Mesenchymal stem cell (in vitro differentiated cells and primary cell): Measurements from ENCODE around the gene NUP160.
"Not testable (repeated sequence)": the region's sequence is repeated elsewhere in the genome, so short reads cannot be mapped to it uniquely, and the experiment has no call there.

Experiments used
- DNase-seq: peaks from one replicate; pipeline ENCODE4 v3.0.0-alpha.2; 2013
- H2AFZ ChIP-seq: one replicate; pipeline ENCODE4 v1.6.1; 2013; ENCODE audit warnings: low read depth, mild to moderate bottlenecking, control low read depth, inconsistent platforms, low read length, moderate library complexity
- H2AK5ac ChIP-seq: 2 replicates; pipeline ENCODE4 v1.6.1; 2013; ENCODE audit warnings: low read length, moderate library complexity, mild to moderate bottlenecking, inconsistent platforms; ENCODE audit not compliant: severe bottlenecking
- H2BK120ac ChIP-seq: one replicate; pipeline ENCODE4 v1.6.1; 2013; ENCODE audit warnings: low read depth, mild to moderate bottlenecking, inconsistent platforms, low read length, moderate library complexity
- H2BK12ac ChIP-seq, 2 experiments: one replicate each; pipeline ENCODE4 v1.6.1; 2013; ENCODE audit warnings: inconsistent platforms in 2 of 2, low read length in 2 of 2, mild to moderate bottlenecking in 2 of 2, moderate library complexity in 2 of 2, control low read depth in 1 of 2
- H2BK15ac ChIP-seq: one replicate; pipeline ENCODE4 v1.6.1; 2013; ENCODE audit warnings: mild to moderate bottlenecking, low read depth, inconsistent platforms; ENCODE audit not compliant: poor library complexity, severe bottlenecking
- H2BK5ac ChIP-seq: 2 replicates; pipeline ENCODE4 v1.6.1; 2013; ENCODE audit warnings: low read depth, mild to moderate bottlenecking, low read length, control low read depth, inconsistent platforms; ENCODE audit not compliant: poor library complexity, severe bottlenecking
- H3K14ac ChIP-seq, 2 experiments: one replicate each; pipeline ENCODE4 v1.6.1; 2013; ENCODE audit warnings: inconsistent platforms in 2 of 2, low read length in 2 of 2, control low read depth in 1 of 2, mild to moderate bottlenecking in 1 of 2, moderate library complexity in 1 of 2
- H3K18ac ChIP-seq, 2 experiments: one replicate each; pipeline ENCODE4 v1.6.1; 2013; ENCODE audit warnings: inconsistent platforms in 2 of 2, low read length in 2 of 2, control low read depth in 1 of 2, low read depth in 1 of 2, mild to moderate bottlenecking in 1 of 2
- H3K23ac ChIP-seq, 2 experiments: one replicate each; pipeline ENCODE4 v1.6.1; 2013; ENCODE audit warnings: inconsistent platforms in 2 of 2, low read length in 2 of 2, mild to moderate bottlenecking in 2 of 2, moderate library complexity in 2 of 2, control low read depth in 1 of 2
- H3K27ac ChIP-seq: 2 replicates; pipeline ENCODE4 v1.5.1; 2013; ENCODE audit warnings: mild to moderate bottlenecking, moderate library complexity, low read length, control low read depth, inconsistent platforms; ENCODE audit not compliant: poor library complexity, severe bottlenecking
- H3K27me3 ChIP-seq, 2 experiments: 2 replicates each; pipeline versions ENCODE4 v1.6.1 to v1.7.0; 2013; ENCODE audit warnings: low read length in 2 of 2, mild to moderate bottlenecking in 2 of 2, moderate library complexity in 2 of 2, control low read depth in 1 of 2, inconsistent platforms in 1 of 2; ENCODE audit not compliant: control insufficient read depth in 1 of 2, insufficient read depth in 1 of 2
- H3K36me3 ChIP-seq, 2 experiments: 2 replicates each; pipeline versions ENCODE4 v1.6.1 to v1.7.0; 2013; ENCODE audit warnings: low read length in 2 of 2, control low read depth in 1 of 2, inconsistent platforms in 1 of 2, low read depth in 1 of 2, mild to moderate bottlenecking in 1 of 2; ENCODE audit not compliant: insufficient read depth in 2 of 2, control insufficient read depth in 1 of 2
- H3K4ac ChIP-seq, 2 experiments: one replicate each; pipeline ENCODE4 v1.6.1; 2013; ENCODE audit warnings: inconsistent platforms in 2 of 2, low read length in 2 of 2, mild to moderate bottlenecking in 2 of 2, moderate library complexity in 2 of 2, control low read depth in 1 of 2, low read depth in 1 of 2
- H3K4me1 ChIP-seq: 2 replicates; pipeline ENCODE4 v1.6.1; 2013; ENCODE audit warnings: low read depth, low read length, control low read depth; ENCODE audit not compliant: control insufficient read depth, insufficient read depth
- H3K4me2 ChIP-seq: 2 replicates; pipeline ENCODE4 v1.6.1; 2013; ENCODE audit warnings: low read length, mild to moderate bottlenecking, inconsistent platforms; ENCODE audit not compliant: poor library complexity, severe bottlenecking
- H3K4me3 ChIP-seq, 2 experiments: 2 replicates each; pipeline versions ENCODE4 v1.5.1 to v1.7.0; 2013; ENCODE audit warnings: low read length in 2 of 2, mild to moderate bottlenecking in 2 of 2, control low read depth in 1 of 2, low read depth in 1 of 2; ENCODE audit not compliant: insufficient read depth in 1 of 2
- H3K79me1 ChIP-seq: replicated peaks from 2 replicates; pipeline ENCODE4 v1.6.1; 2013; ENCODE audit warnings: mild to moderate bottlenecking, control low read depth, low read length, inconsistent platforms; ENCODE audit not compliant: poor library complexity, severe bottlenecking
- H3K9ac ChIP-seq: 2 replicates; pipeline ENCODE4 v1.7.0; 2013; ENCODE audit warnings: mild to moderate bottlenecking, low read length, moderate library complexity
- H3K9me3 ChIP-seq: 2 replicates; pipeline ENCODE4 v1.7.0; 2013; ENCODE audit warnings: mild to moderate bottlenecking, low read length; ENCODE audit not compliant: control insufficient read depth
- H4K8ac ChIP-seq: one replicate; pipeline ENCODE4 v1.6.1; 2013; ENCODE audit warnings: inconsistent platforms, mild to moderate bottlenecking, low read length, moderate library complexity
- H4K91ac ChIP-seq: one replicate; pipeline ENCODE4 v1.6.1; 2013; ENCODE audit warnings: mild to moderate bottlenecking, low read length, inconsistent platforms
- WGBS: methylation state at CpG from one replicate; pipeline ENCODE4 v1.1.7; 2013; ENCODE audit warnings: mixed read lengths; 5-methylcytosine and 5-hydroxymethylcytosine counted together

The NUP160 gene

DNA sequence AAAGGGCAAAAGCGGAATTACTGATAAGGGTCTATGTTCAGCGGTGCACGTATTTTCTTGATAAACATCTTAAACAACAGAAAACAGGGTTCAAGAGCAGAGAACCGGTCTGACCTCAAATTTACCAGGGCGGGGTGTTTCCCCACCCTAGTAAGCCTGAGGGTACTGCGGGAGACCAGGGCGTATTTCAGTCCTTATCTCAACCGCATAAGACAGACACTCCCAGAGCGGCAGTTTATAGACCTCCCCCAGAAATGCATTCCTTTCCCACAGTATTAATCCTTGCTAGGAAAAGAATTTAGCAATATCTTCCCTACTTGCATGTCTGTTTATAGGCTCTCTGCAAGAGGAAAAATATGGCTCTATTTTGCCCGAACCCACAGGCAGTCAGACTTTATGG, 27.7 kb upstream of the NUP160 start:
- H3K79me1 ChIP-seq, H3K27me3 ChIP-seq, H3K14ac ChIP-seq, H3K27ac ChIP-seq, H3K4me3 ChIP-seq, H2BK15ac ChIP-seq, H2AK5ac ChIP-seq, H4K8ac ChIP-seq, H2BK120ac ChIP-seq, H2BK5ac ChIP-seq, H3K9ac ChIP-seq, H3K4me1 ChIP-seq, H3K18ac ChIP-seq, H3K23ac ChIP-seq, H2AFZ ChIP-seq, H3K4me2 ChIP-seq, DNase-seq, H4K91ac ChIP-seq, H2BK12ac ChIP-seq, H3K4ac ChIP-seq, H3K36me3 ChIP-seq: not testable (repeated sequence)
- WGBS, result 80% methylated on average over 9 of the region's 10 CpGs
- H3K9me3 ChIP-seq, result peaks cover 16% of the 10 kb centered on the region

GRCh38 chr11:47870404-47870803, 22.3 kb upstream of the NUP160 start:
- H4K91ac ChIP-seq, result no peak overlapping the region
- H3K79me1 ChIP-seq, result no peaks in the 10 kb centered on the region
- H2BK12ac ChIP-seq, result no peak overlapping the region
- no peaks in the 10 kb centered on the region for H3K36me3 ChIP-seq
- H3K4me1 ChIP-seq, result no peaks in the 10 kb centered on the region
- H3K4ac ChIP-seq, result no peak overlapping the region
- H3K23ac ChIP-seq, result no peak overlapping the region
- no peak overlapping the region for H3K18ac ChIP-seq
- no peak overlapping the region for H2AFZ ChIP-seq
- H2BK15ac ChIP-seq, result no peak overlapping the region
- no peak overlapping the region for H2BK120ac ChIP-seq
- H2BK5ac ChIP-seq, result no peak overlapping the region
- no peaks in the 10 kb centered on the region for H3K27me3 ChIP-seq
- H3K14ac ChIP-seq, result no peak overlapping the region
- no peak overlapping the region for H4K8ac ChIP-seq
- H3K4me3 ChIP-seq, result no peak overlapping the region
- H3K9me3 ChIP-seq, result peaks cover 3% of the 10 kb centered on the region
- no peak overlapping the region for H3K4me2 ChIP-seq
- no CpG with 5 or more reads among the region's 2 CpGs for WGBS
- no peak overlapping the region for H3K9ac ChIP-seq
- H2AK5ac ChIP-seq, result no peak overlapping the region
- H3K27ac ChIP-seq, result no peak overlapping the region
- DNase-seq, result no peak

- H3K27me3 ChIP-seq, result no peaks in the 10 kb centered on the region
- H2AFZ ChIP-seq, result no peak overlapping the region
- H3K4me2 ChIP-seq, result no peak overlapping the region
- no peak overlapping the region for H4K91ac ChIP-seq
- no peak overlapping the region for H3K27ac ChIP-seq
- no peak overlapping the region for H3K9ac ChIP-seq
- peak overlapping the region; percentile 52 for H2BK15ac ChIP-seq
- no peaks in the 10 kb centered on the region for H3K36me3 ChIP-seq
- no peak overlapping the region for H3K4me3 ChIP-seq
- no peaks in the 10 kb centered on the region for H3K4me1 ChIP-seq
- H4K8ac ChIP-seq, result no peak overlapping the region
- no peak overlapping the region for H2BK12ac ChIP-seq
- H3K14ac ChIP-seq, result no peak overlapping the region
- no peak overlapping the region for H2BK5ac ChIP-seq
- 92% methylated on average over 2 of the region's 2 CpGs for WGBS
- no peak overlapping the region for H3K23ac ChIP-seq
- DNase-seq, result no peak
- no peak overlapping the region for H2BK120ac ChIP-seq
- no peak overlapping the region for H3K18ac ChIP-seq
- H3K9me3 ChIP-seq, result peaks cover under 1% of the 10 kb centered on the region
- no peaks in the 10 kb centered on the region for H3K79me1 ChIP-seq
- no peak overlapping the region for H2AK5ac ChIP-seq
- peak overlapping the region in 1 of 2 experiments; percentile 2 for H3K4ac ChIP-seq
Measured at GRCh38 chr11:47869544-47870393, 21.6 kb upstream of the NUP160 start.

DNA sequence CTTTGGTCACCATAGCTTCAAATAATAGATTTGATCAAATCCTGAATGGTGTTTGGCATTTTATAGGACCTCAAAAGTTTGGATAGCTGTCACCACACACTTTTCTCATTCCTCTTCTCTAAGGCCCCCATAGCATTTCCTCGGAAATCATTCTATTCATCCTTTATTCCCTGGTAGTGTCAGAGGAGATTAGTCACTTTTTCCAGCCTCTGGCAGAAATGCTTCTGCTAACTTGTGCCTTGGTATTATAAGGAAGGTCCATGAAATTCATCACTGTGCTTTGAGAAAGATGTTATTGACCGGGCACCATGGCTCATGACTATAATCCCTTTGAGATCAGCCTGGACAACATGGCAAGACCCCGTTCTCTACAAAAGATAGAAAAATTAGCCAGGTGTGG, 19.7 kb upstream of the NUP160 start:
- 92% methylated on average over 2 of the region's 3 CpGs for WGBS
- H3K9ac ChIP-seq, result no peak overlapping the region
- H3K18ac ChIP-seq, result no peak overlapping the region
- H2BK12ac ChIP-seq, result no peak overlapping the region
- H3K4me2 ChIP-seq, result no peak overlapping the region
- no peak overlapping the region for H3K4me3 ChIP-seq
- H3K36me3 ChIP-seq, result no peaks in the 10 kb centered on the region
- no peak for DNase-seq
- no peaks in the 10 kb centered on the region for H3K9me3 ChIP-seq
- no peaks in the 10 kb centered on the region for H3K79me1 ChIP-seq
- no peak overlapping the region for H2BK120ac ChIP-seq
- H2BK5ac ChIP-seq, result no peak overlapping the region
- H2AK5ac ChIP-seq, result no peak overlapping the region
- no peak overlapping the region for H4K8ac ChIP-seq
- H2AFZ ChIP-seq, result no peak overlapping the region
- no peak overlapping the region for H3K23ac ChIP-seq
- H3K27me3 ChIP-seq, result no peaks in the 10 kb centered on the region
- no peak overlapping the region for H3K14ac ChIP-seq
- no peak overlapping the region for H3K27ac ChIP-seq
- H4K91ac ChIP-seq, result no peak overlapping the region
- no peak overlapping the region for H3K4ac ChIP-seq
- no peak overlapping the region for H2BK15ac ChIP-seq
- H3K4me1 ChIP-seq, result no peaks in the 10 kb centered on the region
